GM19238 (cell line): ENCODE results near the gene APOL6.
"Not testable (repeated sequence)": the region's sequence is repeated elsewhere in the genome, so short reads cannot be mapped to it uniquely, and the experiment has no call there.

Experiments
- DNase-seq: peaks from one replicate; pipeline ENCODE4 v3.0.0; 2011; ENCODE audit warnings: low spot score; ENCODE audit not compliant: insufficient read length

Gene APOL6

GRCh38 chr22:35676065-35676464, 27.8 kb downstream of the APOL6 start:
- not testable (repeated sequence) for DNase-seq

- no peak for DNase-seq
These were observed 29.4 kb downstream of the APOL6 start for GRCh38 chr22:35677460-35678187.

- DNase-seq, result no peak
These were observed 30.6 kb downstream of the APOL6 start for GRCh38 chr22:35678836-35679235.

- not testable (repeated sequence) for DNase-seq
These were observed 31.2 kb downstream of the APOL6 start for GRCh38 chr22:35679492-35679891.

GRCh38 chr22:35681454-35682052, 33.3 kb downstream of the APOL6 start:
- DNase-seq, result no peak

GRCh38 chr22:35683560-35683959, 35.3 kb downstream of the APOL6 start:
- no peak for DNase-seq

- no peak for DNase-seq
These were observed 36.0 kb downstream of the APOL6 start for GRCh38 chr22:35684270-35684700.

- DNase-seq, result no peak
These were observed 36.5 kb downstream of the APOL6 start for GRCh38 chr22:35684732-35685131.

GRCh38 chr22:35685731-35686130, 37.5 kb downstream of the APOL6 start:
- no peak for DNase-seq

GRCh38 chr22:35686298-35686697, 38.1 kb downstream of the APOL6 start:
- DNase-seq, result no peak

- no peak for DNase-seq
These were observed 39.2 kb downstream of the APOL6 start for GRCh38 chr22:35687461-35687860.

GRCh38 chr22:35688913-35689675, 40.8 kb downstream of the APOL6 start:
- DNase-seq, result no peak

GRCh38 chr22:35690001-35690400, 41.8 kb downstream of the APOL6 start:
- DNase-seq, result no peak

GRCh38 chr22:35695202-35695601, 47.0 kb downstream of the APOL6 start:
- no peak for DNase-seq

GRCh38 chr22:35697142-35697541, 48.9 kb downstream of the APOL6 start:
- no peak for DNase-seq

- not testable (repeated sequence) for DNase-seq
These were observed 51.6 kb downstream of the APOL6 start for GRCh38 chr22:35699852-35700251.

GRCh38 chr22:35703861-35704584, 55.8 kb downstream of the APOL6 start:
- DNase-seq, result no peak

GRCh38 chr22:35705141-35705540, 56.9 kb downstream of the APOL6 start:
- no peak for DNase-seq

GRCh38 chr22:35708453-35708852, 60.2 kb downstream of the APOL6 start:
- DNase-seq, result no peak

- DNase-seq, result no peak
These were observed 60.7 kb downstream of the APOL6 start for GRCh38 chr22:35708917-35709316.

- no peak for DNase-seq
These were observed 63.1 kb downstream of the APOL6 start for GRCh38 chr22:35711336-35711735.

- no peak for DNase-seq
These were observed 64.4 kb downstream of the APOL6 start for GRCh38 chr22:35712672-35713071.
